ENCODE data around the gene CAB39L.

DNA sequence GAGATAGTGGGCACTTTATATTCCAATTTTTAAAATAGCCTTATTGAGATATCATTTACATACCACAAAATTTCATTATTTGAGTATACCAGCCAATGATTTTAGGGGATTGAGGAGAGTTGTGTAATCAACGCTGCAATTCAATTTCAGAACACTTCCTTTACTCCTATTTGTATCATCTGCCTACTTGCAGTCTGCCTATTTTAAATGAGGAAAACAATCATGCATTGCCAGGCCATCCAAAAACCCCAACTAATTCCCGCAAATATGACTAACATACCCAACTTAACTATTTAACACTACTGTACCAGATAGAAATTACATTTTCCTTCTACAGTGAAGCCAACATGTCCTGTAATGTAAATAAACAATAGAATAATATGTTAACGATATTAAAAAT is 26.7 kb downstream of the CAB39L start:
- TF ChIP-seq CTCF (IDR thresholded peaks at IDR 0.05): no peak
- TF ChIP-seq POLR2AphosphoS5 (IDR thresholded peaks at IDR 0.05; ENCODE audit: low read depth, low read length): no peak
- TF ChIP-seq, protein P1, sequence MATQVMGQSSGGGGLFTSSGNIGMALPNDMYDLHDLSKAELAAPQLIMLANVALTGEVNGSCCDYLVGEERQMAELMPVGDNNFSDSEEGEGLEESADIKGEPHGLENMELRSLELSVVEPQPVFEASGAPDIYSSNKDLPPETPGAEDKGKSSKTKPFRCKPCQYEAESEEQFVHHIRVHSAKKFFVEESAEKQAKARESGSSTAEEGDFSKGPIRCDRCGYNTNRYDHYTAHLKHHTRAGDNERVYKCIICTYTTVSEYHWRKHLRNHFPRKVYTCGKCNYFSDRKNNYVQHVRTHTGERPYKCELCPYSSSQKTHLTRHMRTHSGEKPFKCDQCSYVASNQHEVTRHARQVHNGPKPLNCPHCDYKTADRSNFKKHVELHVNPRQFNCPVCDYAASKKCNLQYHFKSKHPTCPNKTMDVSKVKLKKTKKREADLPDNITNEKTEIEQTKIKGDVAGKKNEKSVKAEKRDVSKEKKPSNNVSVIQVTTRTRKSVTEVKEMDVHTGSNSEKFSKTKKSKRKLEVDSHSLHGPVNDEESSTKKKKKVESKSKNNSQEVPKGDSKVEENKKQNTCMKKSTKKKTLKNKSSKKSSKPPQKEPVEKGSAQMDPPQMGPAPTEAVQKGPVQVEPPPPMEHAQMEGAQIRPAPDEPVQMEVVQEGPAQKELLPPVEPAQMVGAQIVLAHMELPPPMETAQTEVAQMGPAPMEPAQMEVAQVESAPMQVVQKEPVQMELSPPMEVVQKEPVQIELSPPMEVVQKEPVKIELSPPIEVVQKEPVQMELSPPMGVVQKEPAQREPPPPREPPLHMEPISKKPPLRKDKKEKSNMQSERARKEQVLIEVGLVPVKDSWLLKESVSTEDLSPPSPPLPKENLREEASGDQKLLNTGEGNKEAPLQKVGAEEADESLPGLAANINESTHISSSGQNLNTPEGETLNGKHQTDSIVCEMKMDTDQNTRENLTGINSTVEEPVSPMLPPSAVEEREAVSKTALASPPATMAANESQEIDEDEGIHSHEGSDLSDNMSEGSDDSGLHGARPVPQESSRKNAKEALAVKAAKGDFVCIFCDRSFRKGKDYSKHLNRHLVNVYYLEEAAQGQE (IDR thresholded peaks at IDR 0.05; ENCODE audit: insufficient read depth in 1 of 2, low read depth in 2 of 2, low read length in 1 of 2): no peak
- no peak for TF ChIP-seq SIN3A (IDR thresholded peaks at IDR 0.05; ENCODE audit: borderline replicate concordance, insufficient read depth, low read depth, low read length)

Measured in Panc1 (cell line).